ENCODE data around the gene TWIST2.

DNA sequence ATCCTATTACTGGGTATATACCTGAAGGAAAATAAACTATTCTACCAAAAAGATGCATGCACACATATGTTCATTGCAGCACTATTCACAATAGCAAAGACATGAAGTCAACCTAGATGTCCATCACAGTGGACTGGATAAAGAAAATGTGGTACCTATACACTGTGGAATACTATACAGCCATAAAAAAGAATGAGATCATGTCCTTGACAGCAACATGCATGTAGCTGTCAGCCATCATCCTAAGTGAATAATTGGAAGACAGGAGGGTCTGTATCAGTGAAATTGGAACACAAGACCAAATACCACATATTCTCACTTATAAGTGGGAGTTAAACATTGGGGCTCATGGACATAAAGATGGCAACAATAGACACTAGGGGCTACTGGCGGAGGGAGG is 27.7 kb upstream of the TWIST2 start:
- TF ChIP-seq POLR2AphosphoS5 (IDR thresholded peaks at IDR 0.05; ENCODE audit: low read depth, low read length) (no peak), SIN3A (IDR thresholded peaks at IDR 0.05; ENCODE audit: borderline replicate concordance, insufficient read depth, low read length) (no peak), TAF1 (IDR thresholded peaks at IDR 0.05; ENCODE audit: borderline replicate concordance, insufficient read depth, low read length) (no peak)
- TF ChIP-seq, protein P1, sequence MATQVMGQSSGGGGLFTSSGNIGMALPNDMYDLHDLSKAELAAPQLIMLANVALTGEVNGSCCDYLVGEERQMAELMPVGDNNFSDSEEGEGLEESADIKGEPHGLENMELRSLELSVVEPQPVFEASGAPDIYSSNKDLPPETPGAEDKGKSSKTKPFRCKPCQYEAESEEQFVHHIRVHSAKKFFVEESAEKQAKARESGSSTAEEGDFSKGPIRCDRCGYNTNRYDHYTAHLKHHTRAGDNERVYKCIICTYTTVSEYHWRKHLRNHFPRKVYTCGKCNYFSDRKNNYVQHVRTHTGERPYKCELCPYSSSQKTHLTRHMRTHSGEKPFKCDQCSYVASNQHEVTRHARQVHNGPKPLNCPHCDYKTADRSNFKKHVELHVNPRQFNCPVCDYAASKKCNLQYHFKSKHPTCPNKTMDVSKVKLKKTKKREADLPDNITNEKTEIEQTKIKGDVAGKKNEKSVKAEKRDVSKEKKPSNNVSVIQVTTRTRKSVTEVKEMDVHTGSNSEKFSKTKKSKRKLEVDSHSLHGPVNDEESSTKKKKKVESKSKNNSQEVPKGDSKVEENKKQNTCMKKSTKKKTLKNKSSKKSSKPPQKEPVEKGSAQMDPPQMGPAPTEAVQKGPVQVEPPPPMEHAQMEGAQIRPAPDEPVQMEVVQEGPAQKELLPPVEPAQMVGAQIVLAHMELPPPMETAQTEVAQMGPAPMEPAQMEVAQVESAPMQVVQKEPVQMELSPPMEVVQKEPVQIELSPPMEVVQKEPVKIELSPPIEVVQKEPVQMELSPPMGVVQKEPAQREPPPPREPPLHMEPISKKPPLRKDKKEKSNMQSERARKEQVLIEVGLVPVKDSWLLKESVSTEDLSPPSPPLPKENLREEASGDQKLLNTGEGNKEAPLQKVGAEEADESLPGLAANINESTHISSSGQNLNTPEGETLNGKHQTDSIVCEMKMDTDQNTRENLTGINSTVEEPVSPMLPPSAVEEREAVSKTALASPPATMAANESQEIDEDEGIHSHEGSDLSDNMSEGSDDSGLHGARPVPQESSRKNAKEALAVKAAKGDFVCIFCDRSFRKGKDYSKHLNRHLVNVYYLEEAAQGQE (IDR thresholded peaks at IDR 0.05; ENCODE audit: insufficient read depth in 1 of 2, low read depth in 2 of 2, low read length in 2 of 2) = no peak
